Stimulated activated CD8-positive, alpha-beta memory T cell treated with anti-CD3 and anti-CD28 coated beads, Interleukin-7, amount 100 ng/mL, for 1 hour (primary cell): ENCODE data around the gene DAAM1.

Source experiments
- DNase-seq, 2 donors: peaks; one replicate each; pipeline ENCODE4 v3.0.0-alpha.2; 2020; ENCODE audit warnings: low read depth in 2 of 2

Gene DAAM1

DNA sequence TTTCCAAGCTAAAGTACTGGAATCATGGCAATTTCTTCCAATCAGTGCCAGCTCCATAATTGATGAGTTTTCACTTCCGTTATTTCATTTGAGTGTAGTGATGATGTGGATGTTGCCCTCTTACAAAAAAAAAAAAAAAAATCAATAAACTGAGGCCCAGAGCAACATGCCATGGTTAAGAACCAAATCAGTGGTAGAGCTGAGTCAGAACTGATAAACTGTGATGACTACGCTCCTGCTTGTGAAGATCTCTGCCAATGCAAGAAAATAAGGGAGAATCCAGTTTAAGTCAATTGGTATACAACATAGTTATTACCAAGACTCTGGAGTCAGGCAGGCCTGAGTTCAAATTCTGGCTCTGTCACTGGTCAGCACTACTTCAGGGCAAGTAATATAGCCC lies 174.0 kb downstream of the DAAM1 start:
- no peak for DNase-seq

GRCh38 chr14:59363531-59364226 lies 175.2 kb downstream of the DAAM1 start:
- DNase-seq, result no peak

DNA sequence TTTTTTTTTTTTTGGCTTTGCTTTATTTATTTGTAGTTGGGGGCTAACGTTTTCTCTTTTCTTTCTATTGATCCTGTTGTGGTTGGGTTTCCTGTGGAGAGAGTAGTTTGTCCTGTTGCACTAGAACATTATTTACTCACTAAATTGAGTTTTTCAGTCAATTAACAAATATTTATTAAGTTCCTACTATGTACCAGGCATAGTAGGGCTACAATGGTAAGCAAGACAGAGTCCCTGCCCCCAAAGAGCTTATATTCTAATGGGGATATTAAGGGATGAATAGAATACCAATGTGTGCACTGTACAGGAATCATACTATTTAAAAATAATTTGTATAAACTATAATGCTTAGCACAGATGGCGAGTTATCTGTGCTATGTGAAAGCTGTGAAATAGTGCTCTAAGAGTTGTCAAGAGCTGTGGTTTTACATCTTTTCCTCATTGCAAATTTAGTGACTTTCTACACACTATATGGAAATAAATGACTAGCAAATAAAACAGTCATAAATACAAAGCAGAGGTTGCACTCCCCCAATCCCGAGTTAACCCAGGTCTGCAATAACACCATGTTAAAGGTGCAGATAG lies 181.8 kb downstream of the DAAM1 start:
- DNase-seq, result no peak

DNA sequence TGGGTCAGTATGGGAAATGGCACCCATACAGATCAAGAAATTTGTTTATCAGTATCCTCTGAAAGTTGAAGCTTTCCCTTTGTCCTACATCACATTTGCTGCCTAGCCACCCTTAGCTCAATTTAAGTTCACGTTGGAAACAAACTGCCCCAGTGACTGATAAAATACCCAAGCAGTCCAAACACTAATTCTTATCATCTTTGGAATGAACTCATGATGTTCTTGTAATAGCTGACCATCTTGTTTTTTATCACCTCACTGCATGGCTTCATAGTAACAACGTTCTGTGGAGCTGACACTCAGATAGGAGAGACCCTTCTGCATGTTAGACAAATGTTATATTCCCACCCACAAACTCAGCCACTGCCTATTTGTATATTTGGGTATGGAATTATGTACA lies 183.3 kb downstream of the DAAM1 start:
- no peak for DNase-seq

DNA sequence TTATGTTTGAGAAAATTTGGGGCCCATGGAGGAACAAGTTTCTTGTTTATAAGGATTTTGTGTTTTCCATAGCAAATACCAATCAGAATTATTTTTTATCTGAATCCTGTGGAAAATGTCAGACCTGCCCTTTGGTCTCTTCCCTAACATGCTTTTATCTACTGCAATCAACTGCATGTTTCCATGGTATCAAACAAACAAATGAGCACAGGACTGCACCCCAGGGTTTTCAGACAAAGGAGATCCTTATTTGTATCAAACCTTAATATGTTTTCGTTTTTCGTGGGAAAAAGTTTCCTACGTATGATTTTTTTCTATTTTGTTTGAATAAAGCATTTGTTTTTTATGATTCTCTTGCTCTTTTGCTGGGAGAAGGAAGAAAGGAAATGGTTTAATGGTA lies 185.6 kb downstream of the DAAM1 start:
- DNase-seq, result no peak

- no peak for DNase-seq
Observed at GRCh38 chr14:59376686-59377085, 188.2 kb downstream of the DAAM1 start.

DNA sequence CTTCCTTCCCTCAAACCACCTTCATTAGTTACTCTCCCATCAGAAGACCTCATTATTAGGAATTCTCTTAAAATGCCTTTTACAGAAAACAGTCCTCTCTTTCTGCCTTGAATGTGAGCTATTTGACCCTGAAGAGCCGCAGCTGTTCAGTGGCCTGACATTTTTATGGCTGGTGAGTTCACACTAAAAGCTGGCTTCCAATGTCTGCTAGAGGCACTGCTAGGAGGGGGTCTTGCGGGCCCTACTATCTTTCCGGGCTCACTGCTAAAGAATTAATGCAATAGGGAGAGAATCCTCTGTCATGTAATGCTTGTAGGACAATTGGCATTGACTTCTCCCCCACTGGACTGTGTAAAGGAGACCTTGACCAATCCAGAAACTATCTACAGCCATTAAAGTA lies 189.0 kb downstream of the DAAM1 start:
- DNase-seq, result no peak

GRCh38 chr14:59377991-59378601 lies 189.6 kb downstream of the DAAM1 start:
- DNase-seq, result no peak

- no peak for DNase-seq
Observed at GRCh38 chr14:59389936-59390335, 201.5 kb downstream of the DAAM1 start.

DNA sequence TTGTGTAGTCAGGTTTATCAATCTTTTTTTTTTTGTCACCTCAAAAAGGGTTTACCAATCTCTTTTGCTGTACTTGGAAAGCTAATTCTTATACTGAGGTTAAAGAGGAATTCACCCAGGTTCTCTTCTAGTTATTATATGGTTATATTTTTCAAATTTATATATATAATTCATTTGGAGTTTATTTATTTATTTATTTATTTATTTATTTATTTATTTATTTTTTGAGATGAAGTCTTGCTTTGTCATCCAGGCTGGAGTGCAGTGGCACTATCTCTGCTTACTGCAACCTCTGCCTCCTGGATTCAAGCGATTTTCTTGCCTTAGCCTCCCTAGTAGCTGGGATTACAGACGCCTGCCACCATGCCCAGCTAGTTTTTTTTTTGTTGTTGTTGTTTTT lies 202.9 kb downstream of the DAAM1 start:
- DNase-seq, result no peak

DNA sequence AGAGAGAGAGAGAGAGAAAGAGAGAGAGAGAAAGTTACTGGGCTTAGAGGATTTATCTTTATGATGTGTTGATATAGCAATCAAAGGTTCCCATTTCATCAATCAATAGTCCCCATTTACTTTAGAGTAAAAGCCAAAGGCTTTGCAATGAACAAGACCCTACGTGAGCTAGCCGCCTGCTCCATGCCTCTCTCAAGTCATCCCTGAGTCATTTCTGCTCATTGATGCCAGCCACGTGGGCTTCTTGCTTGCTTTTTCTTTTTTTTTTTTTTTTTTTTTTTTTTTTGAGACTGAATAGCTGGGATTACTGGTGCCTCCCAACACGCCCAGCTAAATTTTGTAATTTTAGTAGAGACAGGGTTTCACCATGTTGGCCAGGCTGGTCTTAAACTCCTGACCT lies 205.8 kb downstream of the DAAM1 start:
- DNase-seq, result no peak

DNA sequence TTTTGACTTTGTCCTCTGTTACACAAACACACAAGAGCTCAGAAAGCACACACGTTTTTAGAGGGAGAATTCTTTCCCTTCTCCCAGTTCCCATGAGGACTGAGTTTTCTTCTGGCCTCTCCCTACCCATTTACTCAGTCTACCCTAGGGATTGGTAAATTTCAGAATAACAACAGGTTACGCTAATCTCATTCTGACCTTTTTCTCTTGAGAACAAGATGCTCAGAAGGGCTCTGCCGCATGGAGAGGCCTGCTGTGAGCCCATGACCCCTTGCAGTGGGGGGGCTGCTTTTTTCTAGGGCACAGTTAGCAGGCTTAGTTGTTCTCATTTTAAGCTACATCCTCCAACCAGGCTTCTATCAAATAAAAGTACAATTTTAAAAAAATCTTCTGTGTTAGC lies 207.2 kb downstream of the DAAM1 start:
- DNase-seq, result no peak

DNA sequence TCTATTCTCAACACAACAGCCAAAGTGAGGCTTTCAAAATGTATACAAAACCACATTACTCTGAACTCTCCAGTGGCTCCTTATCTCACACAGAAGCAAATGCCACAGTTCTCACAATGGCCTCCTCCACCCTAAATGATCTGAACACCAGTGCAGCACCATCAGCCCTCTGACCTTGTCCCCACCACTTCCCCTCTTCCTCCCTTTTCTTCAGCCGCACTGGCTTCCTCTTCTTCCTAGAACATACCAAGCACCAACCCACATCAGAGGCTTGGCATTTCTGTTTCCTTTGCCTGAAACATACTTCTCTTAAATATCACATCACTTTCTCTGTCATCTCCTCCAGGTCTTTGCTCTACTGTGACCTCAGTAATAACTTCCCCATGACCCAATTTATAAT lies 210.4 kb downstream of the DAAM1 start:
- no peak for DNase-seq

DNA sequence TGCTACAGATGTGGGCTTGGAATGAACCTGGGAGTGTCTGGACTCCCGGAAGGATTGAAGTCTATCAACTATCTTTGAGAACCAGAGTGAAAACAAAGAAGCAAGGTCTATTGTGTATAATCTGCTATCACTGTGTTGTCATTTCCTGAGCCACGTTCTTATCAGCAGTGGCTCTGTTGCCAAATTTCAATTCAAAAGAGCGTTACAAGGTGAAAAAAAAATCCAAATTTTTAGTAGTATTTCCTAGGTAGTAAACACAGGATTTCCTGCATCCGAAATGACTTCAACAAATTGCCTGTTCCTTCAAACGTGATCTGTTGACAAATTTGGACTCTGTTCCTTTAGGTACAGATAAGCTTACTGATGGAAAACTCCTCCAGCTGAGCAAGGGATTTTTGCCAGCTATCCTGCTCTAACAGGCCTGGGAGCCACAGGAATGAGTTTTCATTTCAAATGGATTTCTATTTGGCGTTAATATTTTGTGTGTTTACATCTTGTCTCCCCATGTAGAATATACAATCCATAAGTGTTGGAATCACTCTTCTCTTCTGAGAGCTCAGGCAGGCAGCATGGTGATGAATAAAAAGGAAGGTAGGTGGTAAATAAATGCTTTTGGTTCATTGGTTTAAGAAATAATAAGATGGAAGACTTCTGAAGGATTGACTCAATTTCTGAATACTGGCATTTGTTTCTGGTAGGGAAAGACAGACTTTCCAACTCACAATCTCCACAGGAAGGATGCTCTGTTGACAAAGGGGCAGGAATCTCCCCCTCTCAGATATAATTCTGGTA lies 218.2 kb downstream of the DAAM1 start:
- DNase-seq, result no peak

GRCh38 chr14:59407246-59408010 lies 219.0 kb downstream of the DAAM1 start:
- no peak for DNase-seq

GRCh38 chr14:59415836-59416602 lies 227.6 kb downstream of the DAAM1 start:
- no peak for DNase-seq

DNA sequence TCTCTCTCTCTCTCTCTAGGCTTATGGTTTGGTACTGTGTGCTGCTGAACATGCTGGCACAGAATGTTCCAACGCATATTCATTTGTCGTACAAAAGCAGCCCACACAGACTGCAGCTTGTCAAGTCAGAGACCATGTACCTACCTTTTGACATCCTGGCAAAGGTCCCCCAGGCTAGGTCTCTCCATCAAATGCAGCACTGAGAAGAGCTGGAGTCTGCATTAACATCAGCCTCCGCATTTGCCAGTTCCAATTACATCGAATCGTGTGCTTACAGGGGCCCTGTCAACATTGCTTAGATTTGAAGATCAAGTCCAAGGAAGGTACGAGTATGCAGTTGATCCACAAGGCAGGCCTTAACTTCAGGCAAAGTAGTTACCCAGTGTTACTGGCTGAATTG lies 228.8 kb downstream of the DAAM1 start:
- DNase-seq, result no peak

GRCh38 chr14:59419303-59419702 lies 230.8 kb downstream of the DAAM1 start:
- no peak for DNase-seq
